ENCODE results near the gene ITPKB.

ITPKB gene

DNA sequence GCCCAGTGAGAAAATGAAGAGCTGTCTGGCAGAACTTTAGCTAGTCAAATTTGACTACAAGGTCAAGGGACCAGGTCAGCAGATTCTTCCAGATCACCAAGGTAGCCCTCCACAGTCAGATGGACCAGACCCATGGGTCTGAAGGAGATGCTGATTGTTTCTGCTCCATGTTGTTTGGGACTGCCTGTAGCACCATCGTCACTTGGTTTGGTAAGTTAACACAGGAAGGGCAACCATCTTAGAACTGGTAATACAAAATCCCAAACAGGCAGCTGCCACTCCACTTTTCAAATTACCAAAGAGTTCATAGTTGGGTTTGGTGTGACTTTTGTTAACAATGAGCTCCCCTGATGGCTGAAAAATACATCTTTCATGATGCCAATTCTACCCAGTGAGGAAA, 9.0 kb downstream of the ITPKB start:
- DNase-seq (ENCODE audit: low read depth, low spot score), result no peak
- H3K4me3 ChIP-seq (ENCODE audit: low read depth, low read length), result no peak overlapping the region
- ChIA-PET CTCF (no interaction called here), POLR2A (no interaction called here)
- TF ChIP-seq, protein P1, sequence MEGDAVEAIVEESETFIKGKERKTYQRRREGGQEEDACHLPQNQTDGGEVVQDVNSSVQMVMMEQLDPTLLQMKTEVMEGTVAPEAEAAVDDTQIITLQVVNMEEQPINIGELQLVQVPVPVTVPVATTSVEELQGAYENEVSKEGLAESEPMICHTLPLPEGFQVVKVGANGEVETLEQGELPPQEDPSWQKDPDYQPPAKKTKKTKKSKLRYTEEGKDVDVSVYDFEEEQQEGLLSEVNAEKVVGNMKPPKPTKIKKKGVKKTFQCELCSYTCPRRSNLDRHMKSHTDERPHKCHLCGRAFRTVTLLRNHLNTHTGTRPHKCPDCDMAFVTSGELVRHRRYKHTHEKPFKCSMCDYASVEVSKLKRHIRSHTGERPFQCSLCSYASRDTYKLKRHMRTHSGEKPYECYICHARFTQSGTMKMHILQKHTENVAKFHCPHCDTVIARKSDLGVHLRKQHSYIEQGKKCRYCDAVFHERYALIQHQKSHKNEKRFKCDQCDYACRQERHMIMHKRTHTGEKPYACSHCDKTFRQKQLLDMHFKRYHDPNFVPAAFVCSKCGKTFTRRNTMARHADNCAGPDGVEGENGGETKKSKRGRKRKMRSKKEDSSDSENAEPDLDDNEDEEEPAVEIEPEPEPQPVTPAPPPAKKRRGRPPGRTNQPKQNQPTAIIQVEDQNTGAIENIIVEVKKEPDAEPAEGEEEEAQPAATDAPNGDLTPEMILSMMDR (IDR thresholded peaks at IDR 0.05; ENCODE audit: insufficient read depth, low read length, missing control alignments), result no peak

DNA sequence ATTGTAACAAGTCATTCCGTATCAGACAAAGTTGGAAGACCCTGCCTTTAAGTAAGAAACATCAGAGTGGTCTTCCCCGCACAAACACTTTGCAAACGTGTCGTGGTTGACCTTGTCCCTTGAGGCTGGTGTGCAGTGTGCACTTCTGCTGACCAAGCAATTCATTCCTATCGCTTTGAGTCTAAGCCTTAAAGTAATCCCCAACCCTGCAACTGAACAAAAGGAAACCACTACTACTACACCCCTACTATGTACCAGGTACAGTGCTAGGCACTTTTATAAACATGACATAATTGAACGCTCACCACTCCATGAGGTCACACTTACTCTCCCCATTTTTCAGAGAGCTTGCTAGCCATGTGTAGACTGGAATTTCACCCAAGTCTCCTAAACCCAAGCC, 10.6 kb downstream of the ITPKB start:
- H3K4me3 ChIP-seq (ENCODE audit: low read depth, low read length), result no peak overlapping the region
- TF ChIP-seq, protein P1 (IDR thresholded peaks at IDR 0.05; ENCODE audit: insufficient read depth, low read length, missing control alignments), result no peak
- DNase-seq (ENCODE audit: low read depth, low spot score), result no peak
- ChIA-PET CTCF (no interaction called here), POLR2A (no interaction called here)

DNA sequence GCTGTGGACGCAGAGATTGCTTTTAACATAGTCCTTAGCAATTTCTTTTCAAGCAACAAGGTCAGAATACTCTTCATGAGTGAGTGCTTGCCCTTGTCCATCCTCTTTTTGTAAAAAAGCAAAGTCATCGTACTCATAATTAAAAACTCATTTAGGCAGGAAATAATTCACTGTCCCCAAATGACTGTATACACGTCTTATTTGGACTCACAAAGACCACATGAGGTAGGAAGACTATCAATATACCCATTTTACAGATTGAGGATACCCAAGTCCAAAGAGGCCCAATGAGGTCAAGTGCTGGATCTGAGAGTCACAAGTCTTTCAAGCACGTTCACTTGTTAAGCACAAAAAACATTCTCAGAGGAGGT, 13.2 kb downstream of the ITPKB start:
- CTCF ChIA-PET, result no interaction called here
- TF ChIP-seq, protein P1 (IDR thresholded peaks at IDR 0.05; ENCODE audit: insufficient read depth, low read length, missing control alignments), result no peak
- DNase-seq (ENCODE audit: low read depth, low spot score), result no peak
- POLR2A ChIA-PET, result no interaction called here
- no peak overlapping the region for H3K4me3 ChIP-seq (ENCODE audit: low read depth, low read length)

DNA sequence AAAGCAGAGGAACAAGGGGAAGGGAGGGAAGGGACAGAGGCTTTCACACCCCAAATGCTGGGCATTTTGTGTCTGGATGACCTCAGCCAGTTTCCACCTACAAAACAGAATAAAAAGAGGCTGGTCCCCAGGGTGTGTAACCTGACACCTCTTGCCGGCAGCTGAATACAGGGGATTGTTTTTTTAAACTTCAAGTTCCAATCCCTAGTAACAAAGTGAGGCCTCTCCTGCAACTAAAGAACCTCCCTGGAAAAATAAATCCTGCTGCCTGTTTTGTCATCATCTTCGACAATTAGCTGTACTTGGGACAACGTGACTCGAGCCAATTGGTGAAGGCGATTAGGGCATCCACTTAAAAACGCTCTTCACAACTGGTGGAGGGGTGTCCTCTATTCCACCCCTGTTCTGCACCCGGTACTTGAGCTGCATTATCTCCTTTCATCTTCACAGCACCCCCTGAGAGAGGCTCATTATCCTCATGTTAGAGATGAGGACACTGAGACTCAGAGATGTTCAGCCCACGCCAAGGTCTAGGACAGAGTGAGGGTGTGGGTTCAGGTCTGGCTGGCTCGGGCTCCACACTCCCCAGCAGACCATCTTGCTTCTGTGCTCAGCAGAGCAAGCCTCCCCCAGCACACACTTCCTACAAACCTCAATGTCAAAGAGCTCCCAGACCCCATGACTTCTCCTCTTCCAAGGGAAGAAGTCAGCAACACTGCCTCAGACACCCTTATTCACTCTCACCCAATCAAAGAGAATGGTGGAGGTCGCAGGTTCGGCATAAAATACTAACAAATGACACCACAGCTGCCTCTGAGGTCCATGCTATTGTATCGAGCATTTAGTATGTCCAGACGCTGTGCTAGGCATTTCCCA, 15.2 kb downstream of the ITPKB start:
- POLR2A ChIA-PET, result no interaction called here

DNA sequence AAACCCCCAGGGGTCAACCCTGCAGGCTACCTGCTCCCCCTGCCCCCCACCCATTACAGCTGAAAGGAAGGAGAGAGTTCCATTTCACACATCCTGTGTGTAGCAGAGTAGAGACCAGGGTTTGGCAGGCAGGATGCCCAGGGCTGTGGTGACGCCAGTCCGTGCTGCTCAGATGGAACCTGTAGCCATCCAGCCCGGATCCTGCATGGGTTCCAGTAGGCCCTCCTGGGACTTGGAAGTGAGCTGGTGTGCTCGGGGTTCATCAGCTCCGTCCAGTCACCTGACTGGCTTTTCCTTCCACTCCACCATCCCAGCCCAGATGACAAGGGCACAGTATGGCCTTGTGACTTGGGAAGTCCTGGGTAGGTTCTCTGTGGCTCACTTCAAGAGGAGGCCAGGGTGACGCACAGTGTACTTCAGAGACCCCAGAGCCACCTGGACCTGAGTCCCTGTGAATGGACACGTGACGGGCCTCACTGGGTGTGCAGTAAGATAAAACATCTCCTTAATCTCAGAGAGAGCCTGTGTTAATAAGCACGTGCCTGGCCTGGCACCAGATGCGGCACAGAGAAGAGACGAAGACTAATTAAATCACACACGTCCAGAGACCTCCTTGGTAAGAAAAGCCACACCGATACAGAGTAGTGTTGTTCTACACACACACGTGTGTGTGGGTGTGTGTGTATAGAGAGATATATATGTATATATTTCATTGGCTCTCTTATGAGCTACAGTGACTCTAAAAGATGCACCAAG, 16.0 kb downstream of the ITPKB start:
- TF ChIP-seq, protein P1 (IDR thresholded peaks at IDR 0.05; ENCODE audit: insufficient read depth, low read length, missing control alignments), result no peak
- ChIA-PET POLR2A (no interaction called here), CTCF (interaction anchor here (1.0 to 2.2 kb wide), 2 partner anchors 9 to 88 kb away, joined by 3 to 5 read pairs; no protein-coding TSS in a partner anchor)
- H3K4me3 ChIP-seq (ENCODE audit: low read depth, low read length), result no peak overlapping the region
- DNase-seq (ENCODE audit: low read depth, low spot score), result no peak

More for the DNA sequence above, 15.2 kb downstream of the ITPKB start:
- CTCF ChIA-PET, result interaction anchor here (0.7 to 0.9 kb wide), 2 partner anchors 20 to 104 kb away, joined by 3 read pairs; no protein-coding TSS in a partner anchor
- peak; percentile 34 for DNase-seq (ENCODE audit: low read depth, low spot score)
- no peak overlapping the region for H3K4me3 ChIP-seq (ENCODE audit: low read depth, low read length)
- TF ChIP-seq, protein P1 (IDR thresholded peaks at IDR 0.05; ENCODE audit: insufficient read depth, low read length, missing control alignments), result no peak

All from AG04449 (cell line).